GM12872 (cell line): ENCODE data around the gene GAGE12D.
"Not testable (repeated sequence)": the region's sequence is repeated elsewhere in the genome, so short reads cannot be mapped to it uniquely, and the experiment has no call there.

Source experiments
- CTCF ChIP-seq: IDR thresholded peaks from 3 replicates; pipeline ENCODE4 v1.5.1; 2011; ENCODE audit warnings: low read depth, mild to moderate bottlenecking, low read length, moderate library complexity; ENCODE audit not compliant: insufficient read depth

The GAGE12D gene

GRCh38 chrX:49541433-49541832 is at the start of gene GAGE12D:
TSS of gene GAGE12D (plus strand) at chrX:49541733. CDS start at chrX:49542888, 1,155 bp downstream.
- TF ChIP-seq CTCF, result not testable (repeated sequence)

GRCh38 chrX:49531877-49532276 is 9.7 kb upstream of the GAGE12D start, which contains the start of gene GAGE12C:
TSS of gene GAGE12C (plus strand) at chrX:49532177. CDS start at chrX:49533332, 1,155 bp downstream.
- not testable (repeated sequence) for TF ChIP-seq CTCF

- not testable (repeated sequence) for TF ChIP-seq CTCF
Observed at GRCh38 chrX:49550989-49551388, 9.5 kb downstream of the GAGE12D start, which contains the start of gene GAGE12E. TSS of gene GAGE12E (plus strand) at chrX:49551289. CDS start at chrX:49552444, 1,155 bp downstream.

- not testable (repeated sequence) for TF ChIP-seq CTCF
Observed at GRCh38 chrX:49560542-49560941, 19.0 kb downstream of the GAGE12D start, which contains the start of gene GAGE12F. TSS of gene GAGE12F (plus strand) at chrX:49560842. CDS start at chrX:49561997, 1,155 bp downstream.

GRCh38 chrX:49570100-49570499 is 28.6 kb downstream of the GAGE12D start, which contains the start of gene GAGE12G:
TSS of gene GAGE12G (plus strand) at chrX:49570400. CDS start at chrX:49571555, 1,155 bp downstream.
- not testable (repeated sequence) for TF ChIP-seq CTCF

- TF ChIP-seq CTCF, result not testable (repeated sequence)
Observed at GRCh38 chrX:49579649-49580048, 38.1 kb downstream of the GAGE12D start, which contains the start of gene GAGE12H. TSS of gene GAGE12H (plus strand) at chrX:49579949. CDS start at chrX:49581104, 1,155 bp downstream.

- not testable (repeated sequence) for TF ChIP-seq CTCF
Observed at GRCh38 chrX:49589196-49589595, 47.7 kb downstream of the GAGE12D start, which contains the start of gene GAGE2A. TSS of gene GAGE2A (plus strand) at chrX:49589496. CDS start at chrX:49590651, 1,155 bp downstream.
